ENCODE measurements around the gene PCCA. TPM values are rescaled to one million over a fixed set of nuclear protein-coding genes. Genes with fewer than 3 reads are reported as not detected.

Gene PCCA
- total and polyA plus RNA-seq, 2 donors (not counting 3 experiments of a cell fraction or from before 2014, with no cell fraction given), result 5.7 to 20.2 TPM

DNA sequence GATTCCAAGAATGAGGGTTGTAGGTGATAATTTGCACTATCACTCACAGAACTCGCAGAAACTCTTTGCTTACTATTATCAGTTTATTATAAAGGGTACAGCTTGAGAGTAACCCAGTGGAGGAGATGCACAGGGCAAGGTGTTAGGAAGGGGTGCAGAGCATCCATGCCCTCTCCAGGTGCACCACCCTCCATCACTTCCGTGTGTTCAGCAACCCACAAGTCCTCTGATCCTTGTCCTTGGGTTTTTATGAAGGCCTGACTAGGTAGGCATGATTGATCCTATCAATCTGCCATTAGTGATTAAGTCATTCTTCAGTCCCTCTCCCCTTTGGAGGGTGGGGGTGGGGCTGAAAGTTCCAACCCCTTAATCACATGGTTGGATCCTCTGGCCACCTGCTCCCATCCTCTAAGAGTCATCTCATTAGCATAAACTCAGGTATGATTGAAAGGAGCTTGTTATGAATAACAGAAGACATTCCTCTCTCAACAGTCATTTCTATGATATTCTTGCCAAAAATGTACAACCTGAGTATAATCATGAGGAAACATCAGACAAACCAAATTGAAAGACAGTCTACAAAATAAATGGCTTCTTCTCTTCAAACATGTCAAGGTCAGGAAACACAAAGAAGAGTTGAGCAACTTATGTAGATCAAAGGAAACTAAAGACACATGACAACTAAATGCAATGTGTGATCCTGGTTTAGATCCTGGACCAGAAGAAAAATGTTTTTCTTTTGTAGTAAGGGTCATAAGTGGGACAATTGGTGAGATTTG lies 225.4 kb downstream of the PCCA start:
- Histone ChIP-seq H4K20me1 (replicated peaks; ENCODE audit: control insufficient read depth, extremely low read depth, insufficient read depth, low read length) (no peaks in the 10 kb centered on the region), H3K4me3 (replicated peaks in 1 of 3; ENCODE audit: insufficient read depth in 1 of 3, low read depth in 1 of 3, low read length in 3 of 3) (no peak overlapping the region), H3K79me2 (ENCODE audit: control insufficient read depth, insufficient read depth, low read length) (no peaks in the 10 kb centered on the region), H3K36me3 (ENCODE audit: control insufficient read depth in 2 of 2, extremely low read depth in 1 of 2, insufficient read depth in 2 of 2, low read length in 2 of 2) (no peaks in the 10 kb centered on the region), H3K9ac (replicated peaks; ENCODE audit: extremely low read depth, insufficient read depth, low read length) (no peak overlapping the region), H3K4me1 (ENCODE audit: control insufficient read depth, extremely low read depth, insufficient read depth, low read length) (no peaks in the 10 kb centered on the region), H3K27me3 (ENCODE audit: control insufficient read depth in 2 of 2, insufficient read depth in 2 of 2, low read length in 2 of 2) (no peaks in the 10 kb centered on the region), H2AFZ (ENCODE audit: low read depth, low read length) (no peak overlapping the region), H3K9me3 (replicated peaks; ENCODE audit: control insufficient read depth, insufficient read depth, low read length) (no peaks in the 10 kb centered on the region), H3K4me2 (ENCODE audit: insufficient read depth, low read length) (no peak overlapping the region), H3K27ac (ENCODE audit: insufficient read depth, low read depth, low read length) (no peak overlapping the region), H3K9me1 (replicated peaks; ENCODE audit: control insufficient read depth, extremely low read depth, insufficient read depth, low read length) (no peaks in the 10 kb centered on the region)
- no peak for FAIRE-seq
- TF ChIP-seq GATA2 (IDR thresholded peaks at IDR 0.05; ENCODE audit: insufficient read depth, insufficient read length, low read depth, low read length) (no peak), EZH2 (IDR thresholded peaks at IDR 0.05; ENCODE audit: borderline replicate concordance, low read depth, low read length, severe bottlenecking) (no peak), FOS (IDR thresholded peaks at IDR 0.05; ENCODE audit: borderline replicate concordance, insufficient read depth, low read length) (no peak)
- TF ChIP-seq, protein P1, sequence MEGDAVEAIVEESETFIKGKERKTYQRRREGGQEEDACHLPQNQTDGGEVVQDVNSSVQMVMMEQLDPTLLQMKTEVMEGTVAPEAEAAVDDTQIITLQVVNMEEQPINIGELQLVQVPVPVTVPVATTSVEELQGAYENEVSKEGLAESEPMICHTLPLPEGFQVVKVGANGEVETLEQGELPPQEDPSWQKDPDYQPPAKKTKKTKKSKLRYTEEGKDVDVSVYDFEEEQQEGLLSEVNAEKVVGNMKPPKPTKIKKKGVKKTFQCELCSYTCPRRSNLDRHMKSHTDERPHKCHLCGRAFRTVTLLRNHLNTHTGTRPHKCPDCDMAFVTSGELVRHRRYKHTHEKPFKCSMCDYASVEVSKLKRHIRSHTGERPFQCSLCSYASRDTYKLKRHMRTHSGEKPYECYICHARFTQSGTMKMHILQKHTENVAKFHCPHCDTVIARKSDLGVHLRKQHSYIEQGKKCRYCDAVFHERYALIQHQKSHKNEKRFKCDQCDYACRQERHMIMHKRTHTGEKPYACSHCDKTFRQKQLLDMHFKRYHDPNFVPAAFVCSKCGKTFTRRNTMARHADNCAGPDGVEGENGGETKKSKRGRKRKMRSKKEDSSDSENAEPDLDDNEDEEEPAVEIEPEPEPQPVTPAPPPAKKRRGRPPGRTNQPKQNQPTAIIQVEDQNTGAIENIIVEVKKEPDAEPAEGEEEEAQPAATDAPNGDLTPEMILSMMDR (IDR thresholded peaks at IDR 0.05; ENCODE audit: extremely low read depth in 1 of 2, insufficient read depth in 1 of 2, low read depth in 1 of 2, low read length in 2 of 2), result no peak
- intact Hi-C loops (cut with micrococcal nuclease) (no loop called here), dilution Hi-C loops (cut with MboI; ENCODE audit: extremely low pct_ligation_motif_present, low sequenced_read_pairs) (no loop called here)
- BruUV-seq (replicated peaks), result no TSS peak
- DNase-seq (ENCODE audit: low read depth, low spot score), result no peak
- POLR2A ChIA-PET, result no interaction called here
- CTCF ChIA-PET, result no interaction called here

DNA sequence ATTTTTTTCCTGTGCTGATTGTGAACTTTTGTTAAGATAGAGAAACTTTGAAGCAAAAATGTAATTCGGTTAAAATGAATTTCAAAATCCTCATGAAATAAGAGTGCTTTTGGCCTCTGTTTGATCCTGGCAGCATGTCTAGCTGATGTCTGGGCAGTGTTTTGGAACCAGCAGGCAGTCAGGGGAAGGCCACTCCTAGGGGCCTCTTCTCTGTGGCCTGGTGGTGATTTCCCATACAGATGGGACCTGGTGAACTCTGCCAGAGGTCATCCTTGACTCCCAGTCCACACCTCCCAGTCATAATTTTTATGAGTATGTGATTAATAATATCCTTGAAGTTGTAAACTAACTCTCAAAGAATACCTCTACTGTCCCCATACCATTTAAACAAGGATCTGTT lies 226.6 kb downstream of the PCCA start:
- Histone ChIP-seq H3K9ac (replicated peaks; ENCODE audit: extremely low read depth, insufficient read depth, low read length) (no peak overlapping the region), H3K4me3 (replicated peaks in 1 of 3; ENCODE audit: insufficient read depth in 1 of 3, low read depth in 1 of 3, low read length in 3 of 3) (no peak overlapping the region), H3K4me1 (ENCODE audit: control insufficient read depth, extremely low read depth, insufficient read depth, low read length) (no peaks in the 10 kb centered on the region), H3K27me3 (ENCODE audit: control insufficient read depth in 2 of 2, insufficient read depth in 2 of 2, low read length in 2 of 2) (no peaks in the 10 kb centered on the region), H3K4me2 (ENCODE audit: insufficient read depth, low read length) (no peak overlapping the region), H3K9me3 (replicated peaks; ENCODE audit: control insufficient read depth, insufficient read depth, low read length) (no peaks in the 10 kb centered on the region), H3K79me2 (ENCODE audit: control insufficient read depth, insufficient read depth, low read length) (no peaks in the 10 kb centered on the region), H2AFZ (ENCODE audit: low read depth, low read length) (no peak overlapping the region), H3K36me3 (ENCODE audit: control insufficient read depth in 2 of 2, extremely low read depth in 1 of 2, insufficient read depth in 2 of 2, low read length in 2 of 2) (no peaks in the 10 kb centered on the region), H3K9me1 (replicated peaks; ENCODE audit: control insufficient read depth, extremely low read depth, insufficient read depth, low read length) (no peaks in the 10 kb centered on the region), H4K20me1 (replicated peaks; ENCODE audit: control insufficient read depth, extremely low read depth, insufficient read depth, low read length) (no peaks in the 10 kb centered on the region), H3K27ac (ENCODE audit: insufficient read depth, low read depth, low read length) (no peak overlapping the region)
- no TSS peak for BruUV-seq (replicated peaks)
- TF ChIP-seq POLR2A (IDR thresholded peaks at IDR 0.05; ENCODE audit: low read depth, low read length), result no peak
- no peak for TF ChIP-seq FOS (IDR thresholded peaks at IDR 0.05; ENCODE audit: borderline replicate concordance, insufficient read depth, low read length)
- no peak for TF ChIP-seq GATA2 (IDR thresholded peaks at IDR 0.05; ENCODE audit: insufficient read depth, insufficient read length, low read depth, low read length)
- no peak for TF ChIP-seq POLR2AphosphoS5 (IDR thresholded peaks at IDR 0.05; ENCODE audit: insufficient read depth, low read depth, low read length)
- TF ChIP-seq, protein P2, sequence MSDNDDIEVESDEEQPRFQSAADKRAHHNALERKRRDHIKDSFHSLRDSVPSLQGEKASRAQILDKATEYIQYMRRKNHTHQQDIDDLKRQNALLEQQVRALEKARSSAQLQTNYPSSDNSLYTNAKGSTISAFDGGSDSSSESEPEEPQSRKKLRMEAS (IDR thresholded peaks at IDR 0.05; ENCODE audit: insufficient read depth, insufficient read length), result no peak
- TF ChIP-seq MYC (IDR thresholded peaks at IDR 0.05; ENCODE audit: low read depth, low read length), result no peak
- TF ChIP-seq, protein P1 (IDR thresholded peaks at IDR 0.05; ENCODE audit: extremely low read depth in 1 of 2, insufficient read depth in 1 of 2, low read depth in 1 of 2, low read length in 2 of 2), result no peak
- no peak for TF ChIP-seq EZH2 (IDR thresholded peaks at IDR 0.05; ENCODE audit: borderline replicate concordance, low read depth, low read length, severe bottlenecking)
- TF ChIP-seq JUN (IDR thresholded peaks at IDR 0.05; ENCODE audit: borderline replicate concordance, insufficient read depth, insufficient read length, low read depth), result no peak
- dilution Hi-C loops (cut with MboI; ENCODE audit: extremely low pct_ligation_motif_present, low sequenced_read_pairs), result no loop called here
- FAIRE-seq, result no peak
- DNase-seq (ENCODE audit: low read depth, low spot score), result no peak
- POLR2A ChIA-PET, result no interaction called here
- intact Hi-C loops (cut with micrococcal nuclease), result no loop called here
- CTCF ChIA-PET, result interaction anchor here (1.3 kb wide), 1 partner anchor 80 kb away, joined by 3 read pairs; no protein-coding TSS in a partner anchor
